GM23338 (cell line): ENCODE data around the gene TAF4B.

Experiments used
- ZNF114 ChIP-seq: fragments of 250-450 bp; sonication (Bioruptor Pico); IDR thresholded peaks from 2 replicates; pipeline ENCODE4 v1.5.0; 2020; ENCODE audit warnings: mild to moderate bottlenecking, moderate library complexity
- TF ChIP-seq, protein P1 (sequence below), 2 experiments: fragments of 200-600 bp in 1 of 2; sonication (generic) in 1 of 2; conservative IDR thresholded peaks; 2 replicates each; pipeline versions ENCODE4 v1.5.1 to v1.6.1; 2016 to 2017; ENCODE audit warnings: antibody characterized with exemption in 2 of 2, low read depth in 2 of 2, mild to moderate bottlenecking in 2 of 2, moderate library complexity in 1 of 2

DNA sequence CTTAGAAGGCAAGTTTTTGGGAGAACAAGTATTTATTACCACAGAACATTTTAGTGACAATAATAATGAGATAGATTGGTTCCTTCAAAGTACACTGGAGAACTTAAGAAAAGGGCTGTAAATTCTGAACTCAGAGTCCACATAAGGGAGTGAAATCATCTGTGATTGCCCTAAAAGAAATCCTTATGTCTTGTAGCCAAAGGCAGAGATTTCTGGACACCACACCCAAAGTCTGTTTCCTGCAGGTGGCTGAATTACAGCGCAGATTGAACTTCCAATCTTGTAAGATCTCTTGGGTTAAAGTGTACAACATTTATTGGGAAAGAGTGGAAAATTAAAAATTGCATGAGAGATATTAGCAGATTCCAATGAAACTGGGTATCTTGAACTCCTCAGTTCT lies 143.8 kb downstream of the TAF4B start:
- TF ChIP-seq ZNF114 (CRISPR knock-in tag): no peak
- TF ChIP-seq, protein P1, sequence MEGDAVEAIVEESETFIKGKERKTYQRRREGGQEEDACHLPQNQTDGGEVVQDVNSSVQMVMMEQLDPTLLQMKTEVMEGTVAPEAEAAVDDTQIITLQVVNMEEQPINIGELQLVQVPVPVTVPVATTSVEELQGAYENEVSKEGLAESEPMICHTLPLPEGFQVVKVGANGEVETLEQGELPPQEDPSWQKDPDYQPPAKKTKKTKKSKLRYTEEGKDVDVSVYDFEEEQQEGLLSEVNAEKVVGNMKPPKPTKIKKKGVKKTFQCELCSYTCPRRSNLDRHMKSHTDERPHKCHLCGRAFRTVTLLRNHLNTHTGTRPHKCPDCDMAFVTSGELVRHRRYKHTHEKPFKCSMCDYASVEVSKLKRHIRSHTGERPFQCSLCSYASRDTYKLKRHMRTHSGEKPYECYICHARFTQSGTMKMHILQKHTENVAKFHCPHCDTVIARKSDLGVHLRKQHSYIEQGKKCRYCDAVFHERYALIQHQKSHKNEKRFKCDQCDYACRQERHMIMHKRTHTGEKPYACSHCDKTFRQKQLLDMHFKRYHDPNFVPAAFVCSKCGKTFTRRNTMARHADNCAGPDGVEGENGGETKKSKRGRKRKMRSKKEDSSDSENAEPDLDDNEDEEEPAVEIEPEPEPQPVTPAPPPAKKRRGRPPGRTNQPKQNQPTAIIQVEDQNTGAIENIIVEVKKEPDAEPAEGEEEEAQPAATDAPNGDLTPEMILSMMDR (conservative IDR thresholded peaks at IDR 0.05; ENCODE audit: low read depth in 2 of 2): no peak
